SW480 (cell line): ENCODE data around the gene TMSB15C.
"Not testable (repeated sequence)": the region's sequence is repeated elsewhere in the genome, so short reads cannot be mapped to it uniquely, and the experiment has no call there.

ENCODE experiments used
- DNase-seq: peaks from one replicate; pipeline ENCODE4 v3.0.0-alpha.2; 2016; ENCODE audit warnings: low spot score

Gene TMSB15C

GRCh38 chrX:104075778-104076445 is at the start of gene TMSB15C:
TMSB15C (minus strand) TSS chrX:104076236.
- DNase-seq, result not testable (repeated sequence)

GRCh38 chrX:104122829-104123228 is 46.8 kb upstream of the TMSB15C start:
- no peak for DNase-seq

- no peak for DNase-seq
Observed at GRCh38 chrX:104118765-104119164, 42.7 kb upstream of the TMSB15C start.

GRCh38 chrX:104117759-104118158 is 41.7 kb upstream of the TMSB15C start:
- no peak for DNase-seq

GRCh38 chrX:104113222-104113965 is 37.4 kb upstream of the TMSB15C start:
- peak; percentile 65 for DNase-seq

- DNase-seq, result peak; percentile 55
Observed at GRCh38 chrX:104112326-104112951, 36.4 kb upstream of the TMSB15C start, which contains the start of gene ZCCHC18. ZCCHC18 (plus strand) TSS chrX:104112523; CDS start chrX:104114112, 1,589 bp downstream.

DNA sequence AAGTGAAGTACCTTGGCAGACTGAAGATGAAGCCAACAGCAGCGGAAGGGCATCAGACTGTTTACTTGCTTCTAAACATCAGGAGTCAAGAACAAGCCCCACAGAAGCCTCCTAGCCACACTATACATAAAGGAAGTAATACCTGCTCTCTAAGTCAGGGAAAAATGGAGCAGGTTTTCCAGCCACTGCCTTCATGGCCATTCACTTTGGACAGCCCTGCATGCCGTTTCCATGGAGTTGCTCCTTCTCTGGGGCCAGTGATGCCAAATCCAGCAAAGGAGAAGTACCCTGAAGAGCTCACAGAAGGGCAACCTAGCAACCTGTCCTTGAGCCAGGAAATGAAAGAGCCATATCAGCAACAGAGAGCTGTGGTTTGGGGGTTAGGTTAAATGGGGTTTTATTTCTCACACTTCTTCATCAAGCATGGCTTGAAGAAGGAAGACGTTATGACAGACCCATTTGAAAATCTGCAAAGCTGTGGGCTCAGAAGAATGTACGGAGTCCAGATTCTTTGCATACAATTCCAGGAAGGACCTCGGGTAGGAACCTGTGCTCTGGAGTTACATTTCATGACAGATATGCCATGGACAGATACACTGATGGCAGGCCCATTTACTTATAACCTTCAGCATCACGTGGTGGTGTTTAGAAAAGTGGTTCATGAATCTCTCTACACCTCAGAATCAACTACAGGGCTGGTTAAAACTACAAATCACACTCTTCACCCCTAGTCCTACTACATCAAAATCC is 34.6 kb upstream of the TMSB15C start:
- not testable (repeated sequence) for DNase-seq

GRCh38 chrX:104108955-104109354 is 32.9 kb upstream of the TMSB15C start:
- DNase-seq, result no peak

DNA sequence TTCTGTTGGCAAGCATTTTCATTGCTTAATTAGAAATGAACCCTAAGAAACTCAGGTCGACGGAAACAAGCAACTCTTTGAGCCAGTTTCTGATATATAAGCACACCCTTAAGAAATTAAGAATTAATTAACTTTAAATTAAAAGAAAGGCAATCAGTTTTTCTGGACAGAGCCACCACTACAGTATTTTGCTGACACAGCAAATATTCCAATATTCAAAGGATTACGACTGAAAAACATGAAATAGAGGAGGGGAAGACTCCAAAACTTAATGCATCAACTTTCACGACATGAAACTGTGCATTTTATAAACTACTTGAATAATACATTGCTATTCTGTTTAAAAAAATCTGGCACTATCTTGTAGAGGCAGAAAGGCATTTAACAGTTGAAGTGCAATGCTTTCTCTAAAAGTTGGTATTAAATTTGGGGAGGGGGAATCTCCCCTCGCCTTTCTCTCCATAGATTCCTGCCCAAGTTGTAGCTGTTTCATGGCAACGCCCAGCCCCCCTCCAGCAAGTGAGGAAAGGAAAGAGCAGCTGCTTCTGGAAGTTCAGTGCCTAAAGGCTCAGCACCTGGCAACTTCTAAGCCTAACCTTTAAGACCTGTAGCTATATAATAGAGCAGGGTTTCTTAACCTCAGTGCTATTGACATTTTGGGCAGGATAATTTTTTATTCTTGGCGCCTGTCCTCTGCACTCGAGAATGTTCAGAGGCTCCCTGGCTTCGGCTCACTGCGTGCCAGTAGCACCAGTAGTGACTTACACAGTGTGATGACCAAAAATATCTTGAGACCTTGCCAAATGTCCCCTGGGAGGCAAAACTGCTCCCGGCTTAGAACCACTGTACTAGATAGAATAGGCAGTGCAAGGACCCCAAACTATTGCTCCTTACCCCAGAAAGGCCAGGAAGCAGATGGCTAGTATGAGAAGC is 29.6 kb upstream of the TMSB15C start:
- DNase-seq, result no peak

DNA sequence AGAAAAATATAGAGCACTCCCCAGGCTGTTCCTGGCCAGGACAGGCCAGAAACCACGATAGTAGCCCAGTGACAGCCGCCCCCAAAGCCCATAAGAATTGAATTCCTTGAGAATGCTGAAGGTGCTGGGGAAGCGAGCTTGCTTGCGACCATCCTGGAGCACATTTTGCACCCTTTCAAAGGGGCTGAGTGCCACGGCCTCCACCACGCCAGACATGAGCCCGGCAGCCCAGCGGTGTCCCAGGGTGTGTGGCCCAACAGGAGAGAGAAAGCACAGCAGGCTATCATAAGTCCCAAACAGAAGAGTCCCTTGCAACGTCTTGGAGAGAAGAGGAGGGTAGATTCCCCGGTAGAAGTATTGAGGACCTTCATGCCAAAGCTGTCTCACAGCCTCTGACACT is 28.6 kb upstream of the TMSB15C start:
- DNase-seq, result no peak

DNA sequence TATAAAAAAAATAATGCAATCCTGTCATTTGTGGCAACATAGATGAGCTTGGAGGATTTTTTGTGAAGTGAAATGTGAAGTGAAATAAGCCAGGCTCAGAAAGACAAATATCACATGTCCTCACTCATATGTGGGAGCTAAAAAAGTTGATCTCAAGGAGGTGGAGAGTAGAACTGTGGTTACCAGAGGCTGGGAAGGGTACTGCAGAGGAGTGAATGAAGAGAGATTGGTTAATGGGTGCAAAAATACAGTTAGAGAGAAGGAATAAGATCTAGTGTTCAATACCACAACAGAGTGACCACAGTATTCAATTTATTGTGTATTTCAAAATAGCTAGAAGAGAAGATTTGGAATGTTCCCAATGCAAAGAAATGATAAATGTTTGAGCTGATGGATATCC is 22.9 kb upstream of the TMSB15C start:
- DNase-seq, result no peak

DNA sequence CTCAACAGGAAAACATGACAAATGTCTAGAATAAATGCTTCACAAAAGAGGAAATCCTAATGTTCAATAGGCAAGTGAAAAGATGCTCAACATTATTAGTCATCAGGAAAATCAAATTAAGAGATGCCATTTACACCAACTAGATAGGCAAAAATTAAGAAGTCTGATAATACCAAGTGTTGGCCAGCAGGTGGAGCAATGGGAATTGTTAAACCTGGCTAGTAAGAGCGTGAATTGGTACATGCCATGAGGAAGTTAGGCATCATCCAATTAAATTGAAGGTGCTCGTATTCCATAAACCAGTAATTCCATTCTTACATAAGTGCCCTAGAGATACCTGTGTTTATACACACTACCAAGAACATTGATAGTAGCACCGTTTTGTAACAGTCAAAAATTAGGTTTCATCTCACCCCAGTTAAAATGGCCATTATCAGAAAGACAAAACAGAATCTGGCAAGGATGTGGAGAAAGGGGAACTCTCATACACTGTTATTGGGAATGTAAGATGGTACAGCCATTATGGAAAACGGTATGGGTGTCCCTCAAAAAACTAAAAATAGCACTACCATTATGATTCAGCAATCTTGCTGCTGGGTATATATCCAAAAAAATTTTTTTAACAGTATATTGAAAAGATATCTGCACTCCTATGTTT is 22.2 kb upstream of the TMSB15C start:
- peak; percentile 73 for DNase-seq

DNA sequence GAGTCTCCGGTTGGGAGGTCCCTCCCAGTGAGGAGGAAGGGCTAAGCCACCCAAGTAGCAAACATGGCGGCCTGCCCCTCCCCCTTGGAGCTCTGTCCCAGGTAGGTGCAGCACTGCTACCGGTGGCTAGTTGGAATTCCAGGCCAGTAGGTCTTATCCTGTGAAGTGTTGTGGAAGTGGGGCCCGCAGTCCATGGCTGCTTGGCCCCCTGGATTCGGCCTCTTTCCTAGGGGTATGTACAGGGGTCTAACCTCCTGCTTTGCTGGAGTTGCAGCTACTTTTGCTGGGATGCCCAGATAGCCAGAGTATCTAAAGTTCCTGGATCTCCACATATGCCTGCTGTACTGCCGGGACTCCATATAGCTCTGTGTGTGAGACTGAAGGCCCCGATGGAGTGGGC is 9.9 kb upstream of the TMSB15C start:
- no peak for DNase-seq

DNA sequence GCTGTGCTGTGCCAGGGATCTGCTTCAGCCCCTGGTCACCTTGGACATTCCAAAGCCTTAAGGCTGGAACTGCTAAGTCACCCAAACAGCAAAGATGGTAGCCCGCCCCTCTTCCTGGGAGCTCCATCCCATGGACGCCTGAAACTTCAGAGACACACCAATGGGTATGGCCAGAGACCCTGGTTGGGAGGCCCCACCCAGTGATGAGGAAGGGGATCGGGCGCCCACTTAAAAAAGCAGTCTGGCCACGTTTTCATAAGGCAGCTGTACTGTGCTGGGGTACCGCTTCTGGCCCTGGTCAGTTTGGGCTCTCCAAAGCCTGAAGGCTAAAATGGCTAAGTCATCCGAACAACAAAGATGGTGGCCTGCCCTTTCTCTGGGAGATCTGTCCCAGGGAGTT is 9.4 kb upstream of the TMSB15C start:
- DNase-seq, result no peak

- DNase-seq, result no peak
Observed at GRCh38 chrX:104084534-104085277, 8.7 kb upstream of the TMSB15C start.

- no peak for DNase-seq
Observed at GRCh38 chrX:104084063-104084462, 8.0 kb upstream of the TMSB15C start.

- not testable (repeated sequence) for DNase-seq
Observed at GRCh38 chrX:104077854-104078253, 1.8 kb upstream of the TMSB15C start.

- DNase-seq, result not testable (repeated sequence)
Observed at GRCh38 chrX:104062636-104063035, 13.4 kb downstream of the TMSB15C start.

GRCh38 chrX:104054956-104055355 is 21.1 kb downstream of the TMSB15C start:
- not testable (repeated sequence) for DNase-seq

- DNase-seq, result no peak
Observed at GRCh38 chrX:104047171-104047570, 28.9 kb downstream of the TMSB15C start.
